GM10847 (cell line): ENCODE measurements around the gene DNM3.

Experiments
- POLR2A ChIP-seq: IDR thresholded peaks from 2 replicates; pipeline ENCODE4 v1.6.1; 2011; ENCODE audit not compliant: insufficient read length; ENCODE audit errors: extremely low read depth

The DNM3 gene

GRCh38 chr1:171807556-171807955 is 33.7 kb upstream of the DNM3 start:
- TF ChIP-seq POLR2A, result no peak

GRCh38 chr1:171809834-171810233 is 31.5 kb upstream of the DNM3 start:
- no peak for TF ChIP-seq POLR2A

GRCh38 chr1:171811672-171812071 is 29.6 kb upstream of the DNM3 start:
- no peak for TF ChIP-seq POLR2A

GRCh38 chr1:171814692-171815091 is 26.6 kb upstream of the DNM3 start:
- no peak for TF ChIP-seq POLR2A

- no peak for TF ChIP-seq POLR2A
Observed at GRCh38 chr1:171816300-171816901, 24.9 kb upstream of the DNM3 start.

- no peak for TF ChIP-seq POLR2A
Observed at GRCh38 chr1:171817511-171818265, 23.6 kb upstream of the DNM3 start.

- no peak for TF ChIP-seq POLR2A
Observed at GRCh38 chr1:171819946-171820345, 21.4 kb upstream of the DNM3 start.

GRCh38 chr1:171826973-171827372 is 14.3 kb upstream of the DNM3 start:
- TF ChIP-seq POLR2A, result no peak

GRCh38 chr1:171828794-171829193 is 12.5 kb upstream of the DNM3 start:
- TF ChIP-seq POLR2A, result no peak

- no peak for TF ChIP-seq POLR2A
Observed at GRCh38 chr1:171833091-171833825, 8.0 kb upstream of the DNM3 start.

- TF ChIP-seq POLR2A, result no peak
Observed at GRCh38 chr1:171834821-171835220, 6.5 kb upstream of the DNM3 start.

- TF ChIP-seq POLR2A, result no peak
Observed at GRCh38 chr1:171835891-171836290, 5.4 kb upstream of the DNM3 start.

- TF ChIP-seq POLR2A, result no peak
Observed at GRCh38 chr1:171841931-171842761, 848 bp downstream of the DNM3 start.

- no peak for TF ChIP-seq POLR2A
Observed at GRCh38 chr1:171844381-171844780, 3.1 kb downstream of the DNM3 start.

- no peak for TF ChIP-seq POLR2A
Observed at GRCh38 chr1:171845998-171846397, 4.7 kb downstream of the DNM3 start.
